ENCODE results near the gene MRPS24.
"Not testable (repeated sequence)": the region's sequence is repeated elsewhere in the genome, so short reads cannot be mapped to it uniquely, and the experiment has no call there.

The MRPS24 gene

DNA sequence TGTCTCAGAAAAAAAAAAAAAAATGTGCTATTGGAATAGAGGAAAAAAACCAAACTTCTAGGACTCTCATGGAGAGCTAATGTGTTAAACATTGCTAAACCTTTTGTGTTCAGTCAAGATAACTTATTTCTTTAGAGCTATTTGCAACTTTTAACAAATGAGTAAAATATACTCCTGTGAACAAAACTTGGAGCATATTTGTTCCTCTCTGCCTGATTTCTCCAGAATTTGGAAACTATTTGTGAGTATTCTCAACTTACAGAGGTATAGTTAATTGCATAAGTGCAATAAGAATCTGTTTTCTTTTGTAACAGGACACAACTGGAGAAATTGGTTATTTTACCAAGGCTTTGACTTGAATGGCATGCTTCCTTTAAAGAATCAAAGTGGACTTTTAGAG, 38.4 kb downstream of the MRPS24 start:
- not testable (repeated sequence) for DNase-seq

DNA sequence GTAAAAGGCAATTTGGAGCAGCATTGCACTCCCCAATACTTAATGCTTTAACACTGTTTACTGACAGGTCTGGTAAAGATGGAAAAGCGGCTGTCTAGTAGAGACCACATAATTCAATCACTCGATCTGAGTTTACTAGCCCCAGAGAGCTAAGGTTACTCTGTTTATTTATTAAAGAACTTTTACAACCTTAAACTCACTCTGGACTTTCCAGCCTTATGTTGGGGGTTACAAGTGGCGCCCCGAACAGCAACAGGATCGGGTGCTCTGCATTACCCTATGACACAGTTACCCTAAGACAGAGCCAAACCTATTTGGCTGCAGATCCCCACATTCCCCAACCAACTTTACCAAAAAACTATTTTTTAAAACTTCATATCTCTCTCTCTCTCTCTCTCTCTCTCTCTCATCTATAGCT, 43.9 kb downstream of the MRPS24 start:
- no peak for DNase-seq

- DNase-seq, result no peak
Observed at GRCh38 chr7:43824963-43825362, 44.4 kb downstream of the MRPS24 start.

DNA sequence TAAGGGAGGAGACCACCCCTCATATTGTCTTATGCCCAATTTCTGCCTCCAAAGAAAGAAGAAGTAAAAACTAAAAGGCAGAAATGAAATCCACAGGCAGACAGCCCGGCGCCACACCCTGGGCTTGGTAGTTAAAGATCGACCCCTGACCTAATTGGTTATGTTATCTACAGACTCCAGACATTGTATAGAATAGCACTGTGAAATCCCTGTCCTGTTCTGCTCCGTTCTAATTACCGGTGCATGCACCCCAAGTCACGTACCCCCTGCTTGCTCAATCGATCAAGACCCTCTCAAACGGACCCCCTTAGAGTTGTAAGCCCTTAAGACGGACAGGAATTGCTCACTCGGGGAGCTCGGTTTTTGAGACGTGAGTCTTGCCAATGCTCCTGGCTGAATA, 44.8 kb downstream of the MRPS24 start:
- not testable (repeated sequence) for DNase-seq

- no peak for DNase-seq
Observed at GRCh38 chr7:43823941-43824340, 45.4 kb downstream of the MRPS24 start.

DNA sequence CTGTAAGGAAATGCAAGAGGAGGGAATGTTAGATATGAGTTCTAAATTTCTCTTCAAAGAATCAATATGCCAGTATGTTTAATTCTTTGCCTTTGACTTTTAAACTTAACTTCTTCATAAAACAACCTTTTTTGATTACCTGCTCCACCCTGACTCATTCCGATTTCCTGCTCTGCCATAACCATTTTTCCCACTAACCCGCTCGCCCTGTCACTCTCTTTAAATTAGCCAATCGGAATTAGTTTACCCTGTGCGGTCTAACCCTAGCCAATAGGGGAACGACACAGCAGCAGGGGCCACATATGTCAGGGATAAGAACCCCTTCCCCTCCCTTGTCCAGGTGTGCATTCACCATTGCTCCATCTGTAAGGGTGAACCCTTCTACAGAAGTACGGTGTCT, 45.9 kb downstream of the MRPS24 start:
- not testable (repeated sequence) for DNase-seq

Data from activated CD4-positive, alpha-beta T cell treated with anti-CD3 and anti-CD28 coated beads, Interleukin-10, Interleukin-2, amounts not matched to agents 100 ng/mL and 50 ng/mL, durations not matched to agents 16 hours and 8 hours (primary cell).